GM10266 (cell line): Measurements from ENCODE around the gene BLTP2.
A peak's percentile ranks its signal among the peaks of the same experiment; 100 is the strongest.

Experiments used
- DNase-seq: peaks from one replicate; pipeline ENCODE4 v3.0.0; 2012; ENCODE audit errors: extremely low spot score
- TF ChIP-seq, protein P1 (sequence below): IDR thresholded peaks from 2 replicates; pipeline ENCODE4 v1.5.1; 2012; ENCODE audit warnings: mild to moderate bottlenecking, low read depth; ENCODE audit not compliant: control insufficient read depth, insufficient read depth; ENCODE audit errors: missing control alignments

Gene BLTP2

DNA sequence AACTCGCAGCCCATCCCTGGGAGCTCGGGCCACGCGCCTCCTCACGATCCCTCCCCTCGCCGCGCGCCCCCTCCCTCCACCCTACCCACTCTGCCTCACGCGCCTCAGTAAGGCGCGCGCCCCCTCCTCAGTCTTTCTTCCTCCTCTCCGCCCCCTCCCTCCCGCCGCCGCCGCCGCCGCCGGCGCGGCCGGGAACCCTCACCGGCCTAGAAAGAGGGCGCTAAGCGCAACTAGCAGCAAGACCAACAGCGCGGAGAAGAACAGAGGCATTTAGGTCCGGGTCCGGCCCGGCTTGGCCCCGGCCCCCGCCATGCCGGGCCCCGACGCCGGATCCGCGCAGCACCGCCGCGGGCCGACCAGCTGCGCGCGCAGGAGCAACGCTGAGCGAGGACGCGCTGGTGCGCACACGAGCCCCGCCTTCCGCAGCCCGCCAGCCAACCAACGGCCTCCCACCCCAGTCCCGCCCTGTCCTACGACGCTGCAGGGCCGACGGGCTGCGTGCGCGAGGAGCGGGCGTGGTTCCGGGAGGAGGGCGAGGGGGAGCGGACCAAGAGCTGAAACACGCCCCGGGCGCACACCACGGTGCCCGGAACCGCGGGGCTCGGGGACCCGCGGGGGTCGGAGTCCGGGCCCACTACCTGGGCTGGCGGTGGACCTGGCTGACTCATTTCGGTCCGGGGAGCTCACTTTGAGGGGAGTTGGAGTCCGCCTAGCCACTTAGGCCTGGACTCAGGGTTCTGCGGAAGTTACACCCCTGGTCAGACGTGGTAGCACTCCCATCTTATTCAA, at the start of gene BLTP2:
TSS of gene BLTP2 (minus strand) at position 372 of the 789 bp plus-strand sequence. CDS start at position 270, 102 bp downstream.
- peak; percentile 99 for DNase-seq
- TF ChIP-seq, protein P1, sequence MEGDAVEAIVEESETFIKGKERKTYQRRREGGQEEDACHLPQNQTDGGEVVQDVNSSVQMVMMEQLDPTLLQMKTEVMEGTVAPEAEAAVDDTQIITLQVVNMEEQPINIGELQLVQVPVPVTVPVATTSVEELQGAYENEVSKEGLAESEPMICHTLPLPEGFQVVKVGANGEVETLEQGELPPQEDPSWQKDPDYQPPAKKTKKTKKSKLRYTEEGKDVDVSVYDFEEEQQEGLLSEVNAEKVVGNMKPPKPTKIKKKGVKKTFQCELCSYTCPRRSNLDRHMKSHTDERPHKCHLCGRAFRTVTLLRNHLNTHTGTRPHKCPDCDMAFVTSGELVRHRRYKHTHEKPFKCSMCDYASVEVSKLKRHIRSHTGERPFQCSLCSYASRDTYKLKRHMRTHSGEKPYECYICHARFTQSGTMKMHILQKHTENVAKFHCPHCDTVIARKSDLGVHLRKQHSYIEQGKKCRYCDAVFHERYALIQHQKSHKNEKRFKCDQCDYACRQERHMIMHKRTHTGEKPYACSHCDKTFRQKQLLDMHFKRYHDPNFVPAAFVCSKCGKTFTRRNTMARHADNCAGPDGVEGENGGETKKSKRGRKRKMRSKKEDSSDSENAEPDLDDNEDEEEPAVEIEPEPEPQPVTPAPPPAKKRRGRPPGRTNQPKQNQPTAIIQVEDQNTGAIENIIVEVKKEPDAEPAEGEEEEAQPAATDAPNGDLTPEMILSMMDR, result no peak

DNA sequence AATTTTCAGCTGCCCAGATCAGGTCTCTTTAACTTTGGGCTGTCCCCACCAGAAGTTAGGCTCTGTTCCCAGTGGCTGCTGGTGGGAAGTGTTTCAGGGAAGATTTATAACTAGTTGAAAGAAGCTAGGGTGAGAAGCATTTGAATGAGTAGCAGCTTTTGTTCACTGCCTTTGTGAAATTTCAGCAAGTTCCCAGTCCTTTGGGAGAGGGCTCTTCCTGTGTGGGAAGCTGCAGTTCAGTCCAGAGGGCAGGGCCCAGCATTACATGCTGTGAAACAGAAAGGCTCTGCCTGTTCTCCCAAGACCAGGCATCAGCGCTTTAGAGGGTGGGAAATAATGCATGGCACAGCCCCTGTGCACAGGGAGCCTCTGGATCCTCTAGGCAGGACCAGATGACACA, 48.9 kb upstream of the BLTP2 start:
- TF ChIP-seq, protein P1, result no peak
- no peak for DNase-seq

DNA sequence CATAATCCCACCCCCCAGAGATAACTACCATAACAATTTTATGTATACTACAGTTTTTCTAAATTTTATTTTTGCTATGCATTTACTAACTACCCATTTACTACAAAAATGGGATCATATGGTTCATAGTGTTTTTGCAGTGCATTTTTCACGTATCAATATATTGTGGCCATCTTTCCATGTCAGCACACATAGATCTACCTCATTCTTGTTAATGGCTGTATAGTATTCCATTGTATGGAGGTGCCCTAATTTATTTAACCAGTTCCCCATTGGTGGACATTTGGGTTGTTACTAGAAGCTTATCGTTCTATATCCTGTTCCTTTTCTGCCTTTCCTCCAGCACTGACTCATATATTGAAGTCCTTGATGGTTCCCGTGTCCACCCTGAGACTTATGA, 44.1 kb upstream of the BLTP2 start:
- TF ChIP-seq, protein P1, result no peak
- no peak for DNase-seq

DNA sequence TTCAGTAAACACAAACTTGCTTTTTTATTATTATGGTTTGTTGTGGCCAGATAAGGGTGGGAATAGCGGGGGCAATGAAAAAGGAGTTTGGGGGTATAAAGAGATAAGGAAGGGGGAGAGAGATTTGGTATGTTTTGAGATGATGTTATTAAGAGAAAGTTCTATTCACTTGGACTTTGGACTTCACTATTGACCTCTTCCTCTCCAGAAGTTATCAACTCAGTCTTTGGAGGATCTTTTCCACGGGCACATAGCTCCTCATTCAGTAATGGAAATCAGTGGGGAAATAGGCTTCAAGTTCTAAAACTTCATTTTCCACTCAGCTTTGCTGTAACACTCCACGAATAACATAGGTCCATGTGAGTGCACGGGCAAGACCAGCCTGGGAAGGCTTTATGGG, 43.5 kb upstream of the BLTP2 start:
- DNase-seq, result no peak
- TF ChIP-seq, protein P1, result no peak

DNA sequence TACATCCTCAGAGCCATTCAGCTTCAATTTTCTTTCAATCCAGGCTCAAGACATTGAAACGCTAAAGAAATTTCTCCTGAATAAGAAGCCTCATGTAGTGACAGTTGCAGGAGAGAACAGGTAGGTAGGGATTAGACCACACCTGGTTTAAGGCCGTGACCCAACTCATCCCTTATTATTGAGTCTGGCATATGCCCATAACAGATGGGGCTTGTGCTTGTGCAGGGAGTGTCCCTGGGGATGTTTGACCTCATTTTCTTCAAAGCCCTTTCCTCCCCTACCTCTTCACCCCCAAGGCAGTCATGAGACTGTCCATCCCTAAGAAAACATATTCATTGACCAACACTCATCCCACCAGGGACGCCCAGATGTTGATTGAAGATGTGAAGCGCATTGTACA, 41.3 kb upstream of the BLTP2 start:
- TF ChIP-seq, protein P1, result no peak
- DNase-seq, result no peak

DNA sequence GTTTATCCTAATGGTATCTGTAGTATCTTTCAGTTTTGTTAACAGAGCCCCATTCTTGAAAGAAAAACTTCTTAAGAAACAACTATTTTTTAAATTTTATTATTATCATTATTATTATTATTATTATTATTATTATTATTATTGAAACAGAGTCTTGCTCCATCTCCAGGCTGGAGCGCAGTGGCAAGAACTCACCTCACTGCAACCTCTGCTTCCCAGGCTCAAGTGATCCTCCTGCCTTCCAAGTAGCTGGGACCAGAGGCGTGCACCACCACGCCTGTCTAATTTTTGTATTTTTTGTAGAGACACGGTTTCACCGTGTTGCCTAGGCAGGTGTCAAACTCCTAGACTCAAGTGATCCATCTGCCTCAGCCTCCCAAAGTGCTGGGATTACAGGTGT, 40.4 kb upstream of the BLTP2 start:
- DNase-seq, result no peak
- TF ChIP-seq, protein P1, result no peak

DNA sequence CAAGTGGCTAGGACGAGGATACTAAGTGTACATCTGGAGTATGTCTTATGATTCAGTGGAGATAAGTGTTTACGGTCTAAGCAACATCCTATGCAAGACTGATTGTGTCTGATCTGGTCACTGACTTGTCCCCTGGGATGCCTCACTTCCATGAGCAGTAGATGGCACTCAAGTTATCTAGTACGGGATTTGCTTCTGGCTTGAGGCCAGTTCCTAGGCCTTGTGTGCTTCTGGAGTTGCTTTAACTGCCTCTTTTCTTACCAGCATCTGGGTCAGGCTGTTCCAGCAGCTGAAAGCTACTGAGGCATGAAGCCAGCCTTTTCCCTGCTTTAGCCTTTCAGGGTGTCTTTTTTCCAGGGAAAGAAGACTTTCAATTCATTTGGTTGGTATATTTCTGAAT, 40.0 kb upstream of the BLTP2 start:
- no peak for DNase-seq
- TF ChIP-seq, protein P1, result no peak
